Astrocyte of the cerebellum (primary cell): Measurements from ENCODE around the gene AQP12B.

Source experiments
- DNase-seq: peaks from one replicate; pipeline ENCODE4 v3.0.0-alpha.2; 2011; ENCODE audit warnings: low read depth
- H3K4me3 ChIP-seq: 2 replicates; pipeline ENCODE4 v1.5.1; 2011; ENCODE audit warnings: mild to moderate bottlenecking, low read depth, low read length, moderate library complexity
- in situ Hi-C: cut with HindIII; loops from 2 replicates; pipeline ENCODE4 v1.10.0; 2017; ENCODE audit warnings: low sequenced_read_pairs
- TF ChIP-seq, protein P1 (sequence below): IDR thresholded peaks from 2 replicates; pipeline ENCODE4 v1.5.1; 2012; ENCODE audit warnings: low read length, low read depth, moderate library complexity, mild to moderate bottlenecking; ENCODE audit errors: missing control alignments

AQP12B gene

DNA sequence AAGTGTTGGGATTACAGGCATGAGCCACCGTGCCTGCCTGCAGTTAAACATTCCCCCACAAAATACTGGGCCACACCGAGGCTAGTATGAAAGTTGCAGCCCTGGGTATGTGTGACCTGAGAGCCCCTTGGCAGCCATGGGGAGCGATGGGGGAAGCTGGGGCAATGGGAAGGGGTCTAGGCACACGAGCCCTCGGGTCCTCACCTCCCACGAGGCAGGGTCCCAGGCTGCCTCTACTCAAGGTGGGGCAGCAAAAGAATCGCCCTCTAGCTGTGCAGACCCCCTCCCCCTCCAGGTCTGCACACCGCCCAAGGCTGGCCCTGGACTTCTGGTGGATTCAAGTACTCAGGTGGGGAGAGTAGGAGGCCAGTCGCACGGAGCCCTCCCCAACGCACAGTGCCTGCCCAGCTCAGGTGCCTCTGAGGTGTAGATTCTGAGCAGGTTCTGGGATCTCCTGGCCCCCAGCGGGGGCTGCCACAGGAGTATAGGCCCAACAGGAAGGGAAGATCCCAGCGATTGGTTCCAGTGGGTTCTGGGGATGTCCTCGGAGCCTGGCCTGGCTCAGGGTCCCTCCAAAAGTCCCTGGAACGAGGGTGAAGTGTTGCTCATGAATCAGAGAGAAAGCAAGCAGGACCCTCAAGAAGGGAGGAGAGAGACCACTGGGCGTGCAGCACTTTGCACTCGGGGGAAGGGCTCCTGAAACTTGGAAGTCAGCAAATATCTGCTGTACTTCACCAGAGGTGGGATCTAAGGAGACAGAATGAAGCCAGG, 54.8 kb downstream of the AQP12B start:
- DNase-seq: no peak
- in situ Hi-C loops: no loop called here
- TF ChIP-seq, protein P1, sequence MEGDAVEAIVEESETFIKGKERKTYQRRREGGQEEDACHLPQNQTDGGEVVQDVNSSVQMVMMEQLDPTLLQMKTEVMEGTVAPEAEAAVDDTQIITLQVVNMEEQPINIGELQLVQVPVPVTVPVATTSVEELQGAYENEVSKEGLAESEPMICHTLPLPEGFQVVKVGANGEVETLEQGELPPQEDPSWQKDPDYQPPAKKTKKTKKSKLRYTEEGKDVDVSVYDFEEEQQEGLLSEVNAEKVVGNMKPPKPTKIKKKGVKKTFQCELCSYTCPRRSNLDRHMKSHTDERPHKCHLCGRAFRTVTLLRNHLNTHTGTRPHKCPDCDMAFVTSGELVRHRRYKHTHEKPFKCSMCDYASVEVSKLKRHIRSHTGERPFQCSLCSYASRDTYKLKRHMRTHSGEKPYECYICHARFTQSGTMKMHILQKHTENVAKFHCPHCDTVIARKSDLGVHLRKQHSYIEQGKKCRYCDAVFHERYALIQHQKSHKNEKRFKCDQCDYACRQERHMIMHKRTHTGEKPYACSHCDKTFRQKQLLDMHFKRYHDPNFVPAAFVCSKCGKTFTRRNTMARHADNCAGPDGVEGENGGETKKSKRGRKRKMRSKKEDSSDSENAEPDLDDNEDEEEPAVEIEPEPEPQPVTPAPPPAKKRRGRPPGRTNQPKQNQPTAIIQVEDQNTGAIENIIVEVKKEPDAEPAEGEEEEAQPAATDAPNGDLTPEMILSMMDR: no peak
- no peak overlapping the region for H3K4me3 ChIP-seq

DNA sequence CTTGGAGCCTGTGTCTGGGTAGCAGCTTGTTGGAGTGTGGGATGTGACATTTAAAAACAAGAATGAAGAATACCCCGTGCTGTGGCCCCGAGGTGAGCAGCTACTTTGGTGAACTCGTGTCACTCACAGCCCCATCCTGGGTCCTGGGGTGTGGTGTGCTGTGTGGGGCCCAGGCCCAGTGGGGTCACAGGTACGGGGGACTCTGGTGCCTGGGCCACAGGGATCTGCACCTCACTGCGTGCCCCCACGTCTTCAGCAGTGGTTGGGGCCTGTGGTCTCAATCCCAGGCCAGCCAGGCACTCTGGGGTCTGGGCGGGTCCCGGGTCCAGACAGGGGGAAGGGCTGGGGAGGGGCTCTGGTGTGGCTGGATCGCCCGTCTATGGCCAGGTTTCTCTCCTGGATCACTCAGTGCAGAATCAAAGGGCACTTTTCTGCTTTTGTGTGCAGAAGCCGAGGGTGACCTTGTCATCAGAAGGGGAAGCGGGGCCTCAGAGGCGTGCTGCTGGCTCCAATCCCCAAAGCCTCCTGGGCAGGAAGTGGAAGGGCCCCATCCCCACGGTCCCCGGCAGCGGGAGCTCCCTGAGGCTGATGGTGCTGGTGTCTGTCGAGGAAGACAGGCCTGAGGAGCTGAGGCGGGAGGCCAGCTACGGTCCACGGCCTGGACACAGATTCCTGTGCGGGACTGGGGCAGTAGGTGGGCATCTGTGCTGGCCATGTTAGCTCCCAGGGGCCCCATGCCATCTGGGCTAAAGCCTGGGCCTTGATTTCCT, 56.0 kb downstream of the AQP12B start:
- in situ Hi-C loops: no loop called here
- DNase-seq: no peak
- no peak overlapping the region for H3K4me3 ChIP-seq
- TF ChIP-seq, protein P1: no peak
